Upper lobe of left lung (tissue), 4 donors: ENCODE data around the gene FARSB.

Source experiments
- POLR2A ChIP-seq, 4 donors: fragments of 450-650 bp; IDR thresholded peaks; one replicate each; pipeline ENCODE4 v1.5.1; 2016 to 2017; ENCODE audit warnings: antibody characterized with exemption in 4 of 4, mild to moderate bottlenecking in 2 of 4
- POLR2AphosphoS5 ChIP-seq, 2 donors: sonication (generic); formaldehyde crosslinking; IDR thresholded peaks; one replicate each; pipeline ENCODE4 v1.5.1; 2017; ENCODE audit warnings: antibody characterized with exemption in 2 of 2
- TF ChIP-seq, protein P1 (sequence below), 6 experiments: fragments of 450-650 bp in 4 of 6; fragments of 200-600 bp in 2 of 6; sonication (generic) in 2 of 6; IDR thresholded peaks; one replicate each; pipeline ENCODE4 v1.5.1; 2016 to 2019; ENCODE audit warnings: antibody characterized with exemption in 6 of 6

DNA sequence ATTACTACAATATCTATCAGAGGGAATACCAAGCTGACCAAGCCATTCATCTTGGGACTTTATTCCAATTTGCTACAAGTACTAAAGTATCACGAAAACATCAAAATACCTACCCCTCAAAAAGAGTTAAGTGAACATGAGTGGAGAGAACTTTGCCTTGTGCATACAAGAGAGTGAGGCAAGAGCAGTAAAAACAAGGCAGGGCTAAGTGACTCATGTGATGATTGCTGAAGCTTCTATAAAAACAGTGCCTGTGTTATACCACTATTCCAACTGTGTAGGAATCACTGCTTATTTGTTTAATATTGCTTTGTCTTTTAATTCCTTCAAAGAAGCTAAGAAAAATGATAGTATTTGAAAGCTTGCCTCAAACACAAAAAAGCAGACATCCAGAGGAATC lies 61.2 kb downstream of the FARSB start:
- TF ChIP-seq, protein P1, sequence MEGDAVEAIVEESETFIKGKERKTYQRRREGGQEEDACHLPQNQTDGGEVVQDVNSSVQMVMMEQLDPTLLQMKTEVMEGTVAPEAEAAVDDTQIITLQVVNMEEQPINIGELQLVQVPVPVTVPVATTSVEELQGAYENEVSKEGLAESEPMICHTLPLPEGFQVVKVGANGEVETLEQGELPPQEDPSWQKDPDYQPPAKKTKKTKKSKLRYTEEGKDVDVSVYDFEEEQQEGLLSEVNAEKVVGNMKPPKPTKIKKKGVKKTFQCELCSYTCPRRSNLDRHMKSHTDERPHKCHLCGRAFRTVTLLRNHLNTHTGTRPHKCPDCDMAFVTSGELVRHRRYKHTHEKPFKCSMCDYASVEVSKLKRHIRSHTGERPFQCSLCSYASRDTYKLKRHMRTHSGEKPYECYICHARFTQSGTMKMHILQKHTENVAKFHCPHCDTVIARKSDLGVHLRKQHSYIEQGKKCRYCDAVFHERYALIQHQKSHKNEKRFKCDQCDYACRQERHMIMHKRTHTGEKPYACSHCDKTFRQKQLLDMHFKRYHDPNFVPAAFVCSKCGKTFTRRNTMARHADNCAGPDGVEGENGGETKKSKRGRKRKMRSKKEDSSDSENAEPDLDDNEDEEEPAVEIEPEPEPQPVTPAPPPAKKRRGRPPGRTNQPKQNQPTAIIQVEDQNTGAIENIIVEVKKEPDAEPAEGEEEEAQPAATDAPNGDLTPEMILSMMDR (IDR thresholded peaks at IDR 0.05) = no peak
- no peak for TF ChIP-seq POLR2AphosphoS5 (IDR thresholded peaks at IDR 0.05)
- TF ChIP-seq POLR2A (IDR thresholded peaks at IDR 0.05) = no peak
